IPS DF 6.9 (cell line): Measurements from ENCODE around the gene NCK2.

Source experiments
- DNase-seq: peaks from one replicate; pipeline ENCODE4 v3.0.0-alpha.2; 2013; ENCODE audit warnings: low read depth, low spot score
- H3K27ac ChIP-seq: one replicate; pipeline ENCODE4 v1.5.1; 2013; ENCODE audit warnings: low read length, control low read depth
- H3K27me3 ChIP-seq: 2 replicates; pipeline ENCODE4 v1.6.1; 2013; ENCODE audit warnings: mild to moderate bottlenecking, low read length; ENCODE audit not compliant: control insufficient read depth, insufficient read depth
- H3K36me3 ChIP-seq: 2 replicates; pipeline ENCODE4 v1.6.1; 2013; ENCODE audit warnings: low read length; ENCODE audit not compliant: control insufficient read depth, insufficient read depth
- H3K4me1 ChIP-seq: 2 replicates; pipeline ENCODE4 v1.6.1; 2013; ENCODE audit warnings: low read length; ENCODE audit not compliant: control insufficient read depth, insufficient read depth
- H3K4me3 ChIP-seq: 2 replicates; pipeline ENCODE4 v1.5.1; 2013; ENCODE audit warnings: mild to moderate bottlenecking, low read length
- H3K9me3 ChIP-seq: 2 replicates; pipeline ENCODE4 v1.6.1; 2013; ENCODE audit warnings: low read length, inconsistent platforms; ENCODE audit not compliant: control insufficient read depth, insufficient read depth
- WGBS: extraction: QIAGEN DNeasy Blood & Tissue Kit; methylation state at CpG from one replicate; pipeline ENCODE4 v1.1.7; 2013; ENCODE audit warnings: mixed read lengths, missing lambda C conversion rate; ENCODE audit not compliant: insufficient read length, insufficient coverage; 5-methylcytosine and 5-hydroxymethylcytosine counted together

Gene NCK2

GRCh38 chr2:105746177-105747080 is 1.7 kb downstream of the NCK2 start:
- no peak overlapping the region for H3K27ac ChIP-seq
- WGBS, result no CpG with 5 or more reads among the region's 23 CpGs
- no peaks in the 10 kb centered on the region for H3K27me3 ChIP-seq
- H3K4me3 ChIP-seq, result peak overlapping the region; percentile 95; the same call in 1 of the 2 replicates
- H3K36me3 ChIP-seq, result no peaks in the 10 kb centered on the region; the same call in 1 of the 2 replicates
- no peaks in the 10 kb centered on the region for H3K9me3 ChIP-seq
- H3K4me1 ChIP-seq, result peaks cover 5% of the 10 kb centered on the region; the same call in 1 of the 2 replicates
- DNase-seq, result no peak

- no CpG with 5 or more reads among the region's 13 CpGs for WGBS
- peaks cover 5% of the 10 kb centered on the region; the same call in 1 of the 2 replicates for H3K4me1 ChIP-seq
- DNase-seq, result no peak
- H3K36me3 ChIP-seq, result no peaks in the 10 kb centered on the region; the same call in 1 of the 2 replicates
- H3K27me3 ChIP-seq, result no peaks in the 10 kb centered on the region
- H3K27ac ChIP-seq, result no peak overlapping the region
- H3K9me3 ChIP-seq, result no peaks in the 10 kb centered on the region
- no peak overlapping the region for H3K4me3 ChIP-seq
Measured at GRCh38 chr2:105747254-105747894, 2.7 kb downstream of the NCK2 start.

- no CpG with 5 or more reads among the region's 4 CpGs for WGBS
- no peaks in the 10 kb centered on the region for H3K27me3 ChIP-seq
- H3K27ac ChIP-seq, result no peak overlapping the region
- no peak for DNase-seq
- H3K36me3 ChIP-seq, result no peaks in the 10 kb centered on the region; the same call in 1 of the 2 replicates
- H3K9me3 ChIP-seq, result no peaks in the 10 kb centered on the region
- no peak overlapping the region for H3K4me3 ChIP-seq
- H3K4me1 ChIP-seq, result peaks cover 5% of the 10 kb centered on the region; the same call in 1 of the 2 replicates
Measured at GRCh38 chr2:105747991-105748390, 3.3 kb downstream of the NCK2 start.

GRCh38 chr2:105748566-105748965 is 3.9 kb downstream of the NCK2 start:
- no peaks in the 10 kb centered on the region for H3K27me3 ChIP-seq
- no peaks in the 10 kb centered on the region; the same call in 1 of the 2 replicates for H3K36me3 ChIP-seq
- DNase-seq, result no peak
- no peaks in the 10 kb centered on the region for H3K9me3 ChIP-seq
- no peak overlapping the region for H3K4me3 ChIP-seq
- peaks cover 5% of the 10 kb centered on the region; the same call in 1 of the 2 replicates for H3K4me1 ChIP-seq
- no peak overlapping the region for H3K27ac ChIP-seq
- no CpG with 5 or more reads among the region's 1 CpG for WGBS

GRCh38 chr2:105749583-105750400 is 5.1 kb downstream of the NCK2 start:
- Histone ChIP-seq H3K36me3 (no peaks in the 10 kb centered on the region; the same call in 1 of the 2 replicates), H3K4me3 (no peak overlapping the region), H3K27ac (no peak overlapping the region), H3K27me3 (no peaks in the 10 kb centered on the region), H3K9me3 (no peaks in the 10 kb centered on the region), H3K4me1 (peaks cover 6% of the 10 kb centered on the region)
- no CpG with 5 or more reads among the region's 18 CpGs for WGBS
- no peak for DNase-seq

GRCh38 chr2:105750735-105751134 is 6.0 kb downstream of the NCK2 start:
- Histone ChIP-seq H3K36me3 (no peaks in the 10 kb centered on the region; the same call in 1 of the 2 replicates), H3K4me3 (no peak overlapping the region), H3K4me1 (peaks cover 6% of the 10 kb centered on the region), H3K9me3 (no peaks in the 10 kb centered on the region), H3K27ac (no peak overlapping the region), H3K27me3 (no peaks in the 10 kb centered on the region)
- DNase-seq, result no peak
- no CpG with 5 or more reads among the region's 4 CpGs for WGBS

- no peak for DNase-seq
- no CpG with 5 or more reads among the region's 3 CpGs for WGBS
- Histone ChIP-seq H3K27me3 (no peaks in the 10 kb centered on the region), H3K9me3 (no peaks in the 10 kb centered on the region), H3K4me3 (no peak overlapping the region), H3K27ac (no peak overlapping the region), H3K4me1 (peaks cover 6% of the 10 kb centered on the region), H3K36me3 (no peaks in the 10 kb centered on the region; the same call in 1 of the 2 replicates)
Measured at GRCh38 chr2:105751272-105751671, 6.6 kb downstream of the NCK2 start.

- no peak overlapping the region for H3K4me3 ChIP-seq
- WGBS, result no CpG with 5 or more reads among the region's 5 CpGs
- no peak for DNase-seq
- no peaks in the 10 kb centered on the region for H3K9me3 ChIP-seq
- H3K27me3 ChIP-seq, result no peaks in the 10 kb centered on the region
- no peak overlapping the region for H3K27ac ChIP-seq
- H3K36me3 ChIP-seq, result no peaks in the 10 kb centered on the region; the same call in 1 of the 2 replicates
- H3K4me1 ChIP-seq, result peaks cover 6% of the 10 kb centered on the region
Measured at GRCh38 chr2:105752691-105753358, 8.1 kb downstream of the NCK2 start.

- no peaks in the 10 kb centered on the region for H3K27me3 ChIP-seq
- H3K4me3 ChIP-seq, result no peak overlapping the region
- no peak overlapping the region for H3K27ac ChIP-seq
- no CpG with 5 or more reads among the region's 2 CpGs for WGBS
- no peaks in the 10 kb centered on the region; the same call in 1 of the 2 replicates for H3K36me3 ChIP-seq
- no peaks in the 10 kb centered on the region for H3K9me3 ChIP-seq
- no peak for DNase-seq
- H3K4me1 ChIP-seq, result peaks cover 6% of the 10 kb centered on the region
Measured at GRCh38 chr2:105753380-105753779, 8.7 kb downstream of the NCK2 start.
